Measurements from ENCODE around the gene HID1.

GRCh38 chr17:74946641-74947040, 25.9 kb downstream of the HID1 start:
- no peak for TF ChIP-seq FOXA1 (IDR thresholded peaks at IDR 0.05)
- TF ChIP-seq FOXK2 (IDR thresholded peaks at IDR 0.05) = no peak
- no peak for TF ChIP-seq SP1 (IDR thresholded peaks at IDR 0.05)
- TF ChIP-seq FOXM1 (IDR thresholded peaks at IDR 0.05; ENCODE audit: borderline replicate concordance) = no peak
- TF ChIP-seq BHLHE40 (IDR thresholded peaks at IDR 0.05; ENCODE audit: borderline replicate concordance) = no peak
- no peak for TF ChIP-seq ELF4 (IDR thresholded peaks at IDR 0.05)
